Fibroblast of lung (primary cell): ENCODE measurements around the gene SPEF2. TPM values are rescaled to one million over a fixed set of nuclear protein-coding genes. Genes with fewer than 3 reads are reported as not detected.

ENCODE experiments used
- DNase-seq, 2 donors: peaks; one replicate each; pipeline versions ENCODE4 v3.0.0 to v3.0.0-alpha.2; 2010; ENCODE audit warnings: low read depth in 2 of 2
- H2AFZ ChIP-seq: 2 replicates; pipeline ENCODE4 v1.5.1; 2012; ENCODE audit warnings: low read length, control low read depth, inconsistent platforms
- H3K27ac ChIP-seq: 2 replicates; pipeline ENCODE4 v1.5.1; 2011; ENCODE audit warnings: low read length, control low read depth; ENCODE audit not compliant: insufficient read depth
- H3K27me3 ChIP-seq: 2 replicates; pipeline ENCODE4 v1.5.1; 2011; ENCODE audit warnings: mild to moderate bottlenecking, low read length; ENCODE audit not compliant: control insufficient read depth, insufficient read depth
- H3K36me3 ChIP-seq: 2 replicates; pipeline ENCODE4 v1.5.1; 2011; ENCODE audit warnings: low read length; ENCODE audit not compliant: control insufficient read depth, insufficient read depth
- H3K4me1 ChIP-seq: 2 replicates; pipeline ENCODE4 v1.5.1; 2011; ENCODE audit warnings: low read length; ENCODE audit not compliant: control insufficient read depth, insufficient read depth; ENCODE audit errors: extremely low read depth
- H3K4me2 ChIP-seq: 2 replicates; pipeline ENCODE4 v1.5.1; 2011; ENCODE audit warnings: low read length, control low read depth; ENCODE audit not compliant: insufficient read depth; ENCODE audit errors: extremely low read depth
- H3K4me3 ChIP-seq, 4 experiments: fragments of 200-600 bp in 1 of 4; sonication (generic) in 1 of 4; replicated peaks in 1 of 4; 2 replicates each; pipeline ENCODE4 v1.5.1; 2011 to 2016; ENCODE audit warnings: low read length in 4 of 4, low read depth in 3 of 4, mild to moderate bottlenecking in 3 of 4, control low read depth in 2 of 4, inconsistent platforms in 1 of 4, mixed read lengths in 1 of 4; ENCODE audit not compliant: insufficient read depth in 1 of 4; ENCODE audit errors: control extremely low read depth in 1 of 4
- H3K79me2 ChIP-seq: 2 replicates; pipeline ENCODE4 v1.5.1; 2012; ENCODE audit warnings: mild to moderate bottlenecking, low read length, inconsistent platforms; ENCODE audit not compliant: control insufficient read depth, insufficient read depth
- H3K9ac ChIP-seq: 2 replicates; pipeline ENCODE4 v1.5.1; 2011; ENCODE audit warnings: mild to moderate bottlenecking, low read length, control low read depth; ENCODE audit not compliant: insufficient read depth
- H3K9me3 ChIP-seq: 2 replicates; pipeline ENCODE4 v1.5.1; 2012; ENCODE audit warnings: low read depth, low read length; ENCODE audit not compliant: control insufficient read depth, insufficient read depth
- H4K20me1 ChIP-seq: 2 replicates; pipeline ENCODE4 v1.5.1; 2011; ENCODE audit warnings: low read length; ENCODE audit not compliant: control insufficient read depth, insufficient read depth; ENCODE audit errors: extremely low read depth
- CTCF ChIP-seq, 2 donors: IDR thresholded peaks in 1 of 2; conservative IDR thresholded peaks in 1 of 2; 1 replicate in 1 of 2; 2 replicates in 1 of 2; pipeline ENCODE4 v1.5.1; 2011 to 2012; ENCODE audit warnings: low read length in 2 of 2, control low read depth in 1 of 2, inconsistent platforms in 1 of 2, low read depth in 1 of 2, mild to moderate bottlenecking in 1 of 2
- EZH2 ChIP-seq: IDR thresholded peaks from 2 replicates; pipeline ENCODE4 v1.5.1; 2012; ENCODE audit warnings: low read length, control low read depth, mild to moderate bottlenecking; ENCODE audit errors: missing control alignments
- polyA plus RNA-seq, 2 donors: library from polyadenylated mRNA; depleted of rRNA in 1 of 2; stranded (reverse) in 1 of 2; unstranded in 1 of 2; fragments of >200 nt; gene quantifications; 2 replicates each; pipeline ENCODE4 v1.2.1, GENCODE V29; 2011 to 2012; ENCODE audit warnings: missing spikeins in 1 of 2
- total RNA-seq: library from RNA; depleted of rRNA; stranded (reverse); fragments of >200 nt; gene quantifications from 2 replicates; pipeline ENCODE4 v1.2.1, GENCODE V29; 2014

Gene SPEF2
- total and polyA plus RNA-seq, 2 donors (not counting 1 experiment from before 2014, with no cell fraction given) = 5.2 to 5.9 TPM

- no peak overlapping the region for H3K4me2 ChIP-seq
- H3K36me3 ChIP-seq = no peaks in the 10 kb centered on the region
- DNase-seq = no peak
- H3K9me3 ChIP-seq = no peaks in the 10 kb centered on the region
- no peaks in the 10 kb centered on the region for H4K20me1 ChIP-seq
- H3K4me3 ChIP-seq = no peak overlapping the region
- TF ChIP-seq EZH2 (no peak), CTCF (conservative IDR thresholded peaks at IDR 0.05 in 1 of 2, IDR thresholded peaks at IDR 0.05 in 1 of 2; ENCODE audit: low read depth in 1 of 2, low read length in 2 of 2) (no peak)
- H3K27me3 ChIP-seq = no peaks in the 10 kb centered on the region
- H3K27ac ChIP-seq = no peak overlapping the region
- H3K9ac ChIP-seq = no peak overlapping the region
- no peaks in the 10 kb centered on the region for H3K4me1 ChIP-seq
- H3K79me2 ChIP-seq = no peaks in the 10 kb centered on the region
- no peak overlapping the region for H2AFZ ChIP-seq
Observed at GRCh38 chr5:35634326-35634725, 16.7 kb downstream of the SPEF2 start.

GRCh38 chr5:35640623-35641022, 23.0 kb downstream of the SPEF2 start:
- no peak overlapping the region for H3K4me3 ChIP-seq

GRCh38 chr5:35644543-35644942, 26.9 kb downstream of the SPEF2 start:
- no peak overlapping the region for H3K4me3 ChIP-seq
- no peak overlapping the region for H3K4me2 ChIP-seq
- H3K27me3 ChIP-seq = no peaks in the 10 kb centered on the region
- H4K20me1 ChIP-seq = no peaks in the 10 kb centered on the region
- no peak overlapping the region for H3K27ac ChIP-seq
- H3K9ac ChIP-seq = no peak overlapping the region
- no peak overlapping the region for H2AFZ ChIP-seq
- no peaks in the 10 kb centered on the region for H3K9me3 ChIP-seq
- TF ChIP-seq EZH2 = no peak
- TF ChIP-seq CTCF (conservative IDR thresholded peaks at IDR 0.05 in 1 of 2, IDR thresholded peaks at IDR 0.05 in 1 of 2; ENCODE audit: low read depth in 1 of 2, low read length in 2 of 2) = peak in 1 of 2 donors; percentile 7
- H3K79me2 ChIP-seq = no peaks in the 10 kb centered on the region
- no peaks in the 10 kb centered on the region for H3K4me1 ChIP-seq
- DNase-seq = no peak
- no peaks in the 10 kb centered on the region for H3K36me3 ChIP-seq

More at GRCh38 chr5:35640623-35641022, 23.0 kb downstream of the SPEF2 start:
- Histone ChIP-seq H3K4me1 (no peaks in the 10 kb centered on the region), H3K36me3 (no peaks in the 10 kb centered on the region), H3K27me3 (no peaks in the 10 kb centered on the region), H3K9me3 (no peaks in the 10 kb centered on the region), H3K4me2 (no peak overlapping the region), H3K27ac (no peak overlapping the region), H3K9ac (no peak overlapping the region), H4K20me1 (no peaks in the 10 kb centered on the region), H3K79me2 (no peaks in the 10 kb centered on the region), H2AFZ (no peak overlapping the region)
- peak in 1 of 2 donors; percentile 25 for DNase-seq
- TF ChIP-seq EZH2 = no peak
- no peak for TF ChIP-seq CTCF (conservative IDR thresholded peaks at IDR 0.05 in 1 of 2, IDR thresholded peaks at IDR 0.05 in 1 of 2; ENCODE audit: low read depth in 1 of 2, low read length in 2 of 2)
